ENCODE measurements around the gene HUWE1.

DNA sequence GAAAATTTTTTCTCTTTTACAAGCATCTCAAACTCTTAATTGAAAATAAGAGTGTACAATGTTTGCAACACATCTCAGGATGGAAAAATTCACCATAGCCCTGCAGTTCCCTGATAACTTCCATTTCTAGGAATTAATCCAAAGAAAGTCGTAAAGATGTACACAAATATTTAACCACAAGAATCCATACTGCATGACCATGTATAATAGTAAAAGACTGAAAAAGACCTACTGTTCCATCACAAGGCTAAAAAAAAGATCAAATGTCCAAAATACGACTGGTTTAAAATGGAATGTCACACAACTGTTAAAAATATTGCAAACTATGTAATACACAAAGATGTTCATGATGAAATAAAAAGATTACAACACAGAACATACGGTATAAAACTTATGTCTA is 32.1 kb downstream of the HUWE1 start:
- TF ChIP-seq CTCF (IDR thresholded peaks at IDR 0.05) (no peak), POLR2A (IDR thresholded peaks at IDR 0.05) (no peak)

All from adrenal gland (tissue), 5 donors.